Vagina (tissue), 2 donors: Measurements from ENCODE around the gene FOXL3.

Experiments used
- CTCF ChIP-seq, 3 experiments: fragments of 450-650 bp in 2 of 3; fragments of 200-600 bp in 1 of 3; sonication (generic) in 1 of 3; IDR thresholded peaks; one replicate each; pipeline ENCODE4 v1.5.1; 2017 to 2019; ENCODE audit warnings: antibody characterized with exemption in 3 of 3, mild to moderate bottlenecking in 2 of 3, moderate library complexity in 2 of 3
- POLR2A ChIP-seq, 2 donors: fragments of 450-650 bp; IDR thresholded peaks; one replicate each; pipeline ENCODE4 v1.6.1; 2017; ENCODE audit warnings: antibody characterized with exemption in 2 of 2, mild to moderate bottlenecking in 2 of 2, moderate library complexity in 2 of 2

- TF ChIP-seq CTCF (IDR thresholded peaks at IDR 0.05) (no peak), POLR2A (IDR thresholded peaks at IDR 0.05) (no peak)
Measured at GRCh38 chr7:256461-256940, 33.5 kb upstream of the FOXL3 start.
